Endothelial cell of hepatic sinusoid (primary cell): ENCODE results near the gene NOX4.
"Not testable (repeated sequence)": the region's sequence is repeated elsewhere in the genome, so short reads cannot be mapped to it uniquely, and the experiment has no call there.

Source experiments
- in situ Hi-C: cut with HindIII; loops from 2 replicates; pipeline ENCODE4 v1.10.0; 2017; ENCODE audit warnings: low sequenced_read_pairs

The NOX4 gene

GRCh38 chr11:89463266-89463780 lies 27.9 kb downstream of the NOX4 start:
- in situ Hi-C loops = no loop called here

DNA sequence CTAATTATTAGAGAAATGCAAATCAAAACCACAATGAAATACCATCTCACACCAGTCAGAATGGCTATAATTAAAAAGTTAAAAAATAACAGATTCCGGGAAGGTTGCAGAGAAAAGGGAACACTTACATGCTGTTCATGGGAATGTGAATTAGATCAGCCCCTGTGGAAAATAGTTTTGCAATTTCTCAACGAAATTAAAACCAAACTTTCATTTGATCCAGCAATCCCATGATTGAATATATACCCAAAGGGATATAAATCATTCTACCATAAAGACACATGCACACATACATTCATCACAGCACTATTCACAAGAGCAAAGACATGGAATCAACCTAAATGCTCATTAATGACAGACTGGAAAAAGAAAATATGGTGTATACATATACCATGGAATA lies 32.5 kb downstream of the NOX4 start:
- in situ Hi-C loops = no loop called here

DNA sequence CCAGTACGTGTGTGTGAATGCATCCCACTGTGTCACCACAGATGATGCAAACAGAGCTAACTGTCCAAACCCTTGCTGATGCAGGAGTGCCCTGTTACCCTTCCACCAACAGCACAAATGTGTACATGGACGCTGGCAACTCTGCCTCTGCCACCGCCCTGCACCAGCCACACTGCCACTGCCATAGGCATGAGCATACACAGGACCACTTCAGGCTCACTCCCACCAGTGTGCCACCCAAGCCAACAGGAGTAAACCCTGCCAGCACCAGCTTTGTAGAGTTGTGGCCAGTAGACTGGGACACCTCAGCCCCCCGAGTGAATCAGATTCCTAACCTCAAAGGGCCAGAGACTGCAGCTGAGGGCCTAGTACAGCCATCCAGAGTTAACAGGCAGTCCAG lies 34.0 kb downstream of the NOX4 start:
- in situ Hi-C loops = no loop called here

GRCh38 chr11:89456681-89457080 lies 34.5 kb downstream of the NOX4 start:
- in situ Hi-C loops = no loop called here

- in situ Hi-C loops = no loop called here
These were observed 38.4 kb downstream of the NOX4 start for GRCh38 chr11:89452780-89453179.

- in situ Hi-C loops = no loop called here
These were observed 43.3 kb downstream of the NOX4 start for GRCh38 chr11:89447845-89448244.

DNA sequence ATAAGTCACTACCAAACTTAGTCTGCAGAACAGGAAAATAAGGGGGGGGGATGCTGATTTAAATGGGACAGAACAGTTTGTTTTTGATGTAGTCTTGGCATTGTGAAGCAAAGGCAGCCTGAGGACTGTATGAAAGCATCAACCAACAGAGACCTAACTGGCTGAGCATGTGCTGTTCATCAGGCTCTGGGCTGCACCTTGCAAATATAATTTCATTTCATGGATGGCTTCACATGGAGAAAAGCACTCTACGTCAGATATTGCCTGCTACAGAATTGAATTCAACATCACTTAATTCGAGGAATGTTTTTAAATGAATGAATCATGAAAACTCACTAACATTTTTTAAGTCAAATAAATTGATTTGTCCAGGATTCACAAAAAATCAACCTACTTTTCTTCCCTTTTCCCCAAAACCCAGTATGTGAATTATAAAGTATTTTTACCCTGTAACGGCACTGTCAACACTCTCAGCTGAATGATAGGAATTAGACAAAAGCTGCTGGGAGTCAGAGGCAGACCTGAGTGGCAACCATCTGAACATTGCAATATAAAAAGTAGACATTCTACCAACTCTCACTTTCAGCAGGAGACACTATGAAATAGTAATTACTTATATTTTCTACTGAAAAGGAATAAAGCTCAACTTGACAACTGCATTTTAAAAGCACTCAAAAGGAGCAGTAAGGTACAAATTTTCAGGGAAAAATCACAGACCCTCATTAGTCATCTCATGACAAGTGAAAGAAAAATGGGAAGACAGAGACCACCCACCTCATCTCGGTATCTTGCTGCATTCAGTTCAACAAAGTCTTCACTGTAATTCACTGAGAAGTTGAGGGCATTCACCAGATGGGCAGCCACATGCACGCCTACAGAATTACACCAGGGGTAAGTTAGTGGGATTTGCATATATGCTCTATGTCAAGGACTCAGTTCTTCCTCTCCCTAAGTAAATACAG lies 47.5 kb downstream of the NOX4 start:
- in situ Hi-C loops = no loop called here

DNA sequence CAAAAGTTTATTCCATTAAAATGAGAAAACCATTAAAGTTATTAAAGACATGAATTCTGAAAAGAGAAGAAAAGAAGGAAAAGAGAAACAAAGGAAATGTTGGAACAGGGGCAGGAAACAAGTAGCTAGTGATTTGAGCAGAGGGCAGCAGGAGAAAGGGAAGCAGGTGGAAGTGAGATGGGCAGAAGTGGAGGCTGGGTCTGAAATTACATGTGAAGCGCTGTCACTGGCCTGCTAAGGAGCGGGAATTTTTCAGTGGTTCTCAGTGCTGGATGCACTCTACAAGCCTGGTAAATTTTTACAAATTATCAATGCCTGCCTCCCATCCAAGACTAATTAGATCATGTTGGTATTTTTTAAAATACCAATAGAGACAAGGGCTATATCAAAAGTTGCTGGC lies 48.4 kb downstream of the NOX4 start:
- in situ Hi-C loops = no loop called here

GRCh38 chr11:89441606-89442005 lies 49.6 kb downstream of the NOX4 start:
- in situ Hi-C loops = no loop called here

- in situ Hi-C loops = no loop called here
These were observed 53.9 kb downstream of the NOX4 start for GRCh38 chr11:89437317-89437716.

DNA sequence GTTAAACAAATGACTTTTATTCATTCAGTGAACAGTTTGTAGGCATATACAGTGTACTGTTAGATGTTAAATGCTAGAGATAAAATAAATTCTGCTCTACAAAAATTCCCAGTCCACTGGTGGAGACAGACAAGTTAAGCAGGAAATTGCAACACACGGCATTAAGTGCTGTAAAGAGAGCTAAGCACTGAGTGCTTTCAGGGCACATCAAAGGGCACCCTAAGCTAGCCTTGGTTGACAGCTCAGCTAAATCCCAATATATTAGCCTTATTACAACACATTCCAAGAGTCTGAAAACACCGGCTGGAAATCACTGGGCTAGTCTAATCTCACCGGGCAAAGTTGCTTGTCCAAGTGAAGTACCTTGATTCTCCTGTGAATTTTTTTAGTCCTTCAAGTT lies 55.1 kb downstream of the NOX4 start:
- in situ Hi-C loops = no loop called here

DNA sequence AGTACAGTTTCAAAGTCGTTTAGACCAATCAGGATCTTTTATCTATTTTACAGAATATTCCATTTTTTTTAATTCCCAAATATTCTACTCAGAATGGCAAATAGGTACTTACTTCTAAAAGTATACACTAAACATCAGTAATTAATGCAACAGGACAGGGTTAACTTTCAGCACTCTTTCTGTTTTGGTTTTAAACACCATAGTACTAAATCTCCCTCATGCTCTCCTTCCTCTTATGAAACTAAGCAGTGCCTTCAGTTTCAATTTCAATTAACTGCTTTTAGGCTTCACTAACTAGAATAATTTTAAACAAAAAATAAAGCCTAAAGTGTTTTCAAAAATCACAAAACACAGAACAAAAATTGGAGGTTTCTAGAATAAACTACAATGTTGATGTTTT lies 57.9 kb downstream of the NOX4 start:
- in situ Hi-C loops = no loop called here

DNA sequence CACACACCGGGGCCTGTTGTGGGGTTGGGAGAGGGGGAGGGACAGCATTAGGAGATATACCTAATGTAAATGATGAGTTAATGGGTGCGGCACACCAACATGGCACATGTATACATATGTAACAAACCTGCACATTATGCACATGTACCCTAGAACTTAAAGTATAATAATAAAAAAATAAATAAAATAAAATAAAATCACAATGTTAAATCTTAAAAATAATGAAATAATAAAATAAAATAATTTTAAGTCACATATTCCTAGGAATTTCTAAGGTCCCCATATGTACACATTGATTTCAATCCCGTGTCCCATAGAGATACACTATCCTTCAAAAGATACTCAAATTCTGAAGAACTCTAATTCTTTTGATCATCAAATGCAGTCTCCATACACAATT lies 59.0 kb downstream of the NOX4 start:
- in situ Hi-C loops = not testable (repeated sequence)

DNA sequence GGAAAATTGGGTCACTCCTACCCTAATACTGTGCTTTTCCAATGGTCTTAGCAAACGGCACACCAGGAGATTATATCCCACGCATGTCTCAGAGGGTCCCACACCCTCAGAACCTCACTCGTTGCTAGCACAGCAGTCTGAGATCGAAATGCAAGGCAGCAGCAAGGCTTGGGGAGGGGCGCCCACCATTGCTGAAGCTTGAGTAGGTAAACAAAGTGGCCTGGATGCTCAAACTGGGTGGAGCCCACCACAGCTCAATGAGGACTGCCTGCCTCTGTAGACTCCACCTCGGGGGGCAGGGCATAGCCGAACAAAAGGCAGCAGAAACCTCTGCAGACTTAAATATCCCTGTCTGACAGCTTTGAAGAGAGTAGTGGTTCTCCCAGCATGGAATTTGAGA lies 64.7 kb downstream of the NOX4 start:
- in situ Hi-C loops = not testable (repeated sequence)

GRCh38 chr11:89421718-89422117 lies 69.5 kb downstream of the NOX4 start:
- in situ Hi-C loops = no loop called here

- in situ Hi-C loops = no loop called here
These were observed 70.2 kb downstream of the NOX4 start for GRCh38 chr11:89420981-89421380.

GRCh38 chr11:89416961-89417360 lies 74.2 kb downstream of the NOX4 start:
- in situ Hi-C loops = no loop called here

GRCh38 chr11:89411112-89411511 lies 80.1 kb downstream of the NOX4 start:
- in situ Hi-C loops = not testable (repeated sequence)

GRCh38 chr11:89410666-89411065 lies 80.5 kb downstream of the NOX4 start:
- in situ Hi-C loops = not testable (repeated sequence)

DNA sequence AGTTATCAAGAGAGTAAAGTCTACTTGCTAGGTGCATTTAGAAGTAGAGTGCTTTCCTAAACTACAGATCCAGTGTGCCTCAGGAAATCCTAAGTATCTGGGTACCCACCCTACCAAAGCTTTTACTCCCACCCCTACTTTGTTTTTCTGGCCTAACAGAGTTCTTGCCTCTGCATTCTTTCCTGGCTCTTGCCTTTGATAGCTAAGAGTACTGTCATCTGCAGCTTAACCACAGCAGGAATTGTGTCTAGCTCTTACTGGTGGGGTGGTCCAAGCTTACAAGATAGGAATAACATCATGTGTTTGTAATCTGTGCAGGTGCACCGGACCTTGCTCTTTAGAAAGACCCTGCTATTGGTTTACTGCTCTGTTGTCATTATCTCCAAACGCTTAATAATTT lies 82.7 kb downstream of the NOX4 start:
- in situ Hi-C loops = not testable (repeated sequence)

DNA sequence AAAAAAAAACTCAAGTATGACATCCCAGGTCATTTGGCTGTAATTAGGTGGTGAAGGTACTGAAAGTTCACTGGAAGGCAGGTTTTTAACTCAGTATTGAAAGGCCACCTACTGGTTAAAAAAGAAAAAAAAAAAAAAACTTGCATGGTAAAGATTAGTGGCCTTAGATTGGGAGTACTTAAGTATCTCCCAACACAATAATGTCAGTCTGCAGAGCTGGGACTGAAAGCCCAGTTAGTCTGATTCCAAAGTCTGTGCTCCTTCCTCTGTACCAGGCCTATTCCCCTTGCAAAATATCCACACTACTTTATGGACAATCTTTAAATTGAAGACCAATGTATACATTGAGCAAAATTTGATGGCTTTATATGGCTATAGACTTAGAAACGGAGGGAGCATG lies 85.5 kb downstream of the NOX4 start:
- in situ Hi-C loops = no loop called here

DNA sequence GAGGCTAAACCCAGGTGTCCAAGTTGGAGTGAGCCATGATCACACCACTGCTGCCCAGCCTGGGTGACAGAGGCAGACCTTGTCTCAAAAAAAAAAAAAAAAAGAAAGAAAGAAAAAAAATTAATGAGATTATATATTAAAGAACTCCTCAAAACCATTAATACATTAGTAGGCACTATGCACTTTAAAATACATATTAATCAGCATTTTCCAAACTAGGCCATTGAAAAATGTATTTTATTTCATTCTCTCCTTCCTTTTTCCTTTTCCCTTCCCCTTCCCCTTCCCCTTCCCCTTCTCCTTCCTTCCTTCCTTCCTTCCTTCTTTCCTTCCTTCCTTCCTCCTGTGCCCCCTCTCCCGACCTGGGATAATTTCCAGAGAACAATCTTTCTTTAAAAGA lies 99.5 kb downstream of the NOX4 start:
- in situ Hi-C loops = not testable (repeated sequence)

DNA sequence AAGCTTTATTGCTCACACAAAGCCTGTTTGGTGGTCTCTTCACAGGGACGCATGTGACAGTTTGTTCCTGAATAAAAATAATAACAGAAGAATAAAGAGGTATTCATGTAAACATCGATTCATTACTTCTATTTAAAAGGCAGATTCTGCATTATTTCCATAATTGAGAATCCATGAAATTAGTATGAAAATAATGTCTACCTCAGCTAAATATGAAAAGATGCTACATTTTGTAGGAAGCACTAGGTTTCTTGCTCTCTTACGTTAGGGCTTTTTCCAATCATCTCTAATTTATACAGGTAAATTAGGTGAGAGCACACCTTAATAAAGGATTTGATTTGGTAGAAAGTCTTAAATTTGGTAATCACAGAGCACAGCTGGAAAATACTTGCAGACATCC lies 103.7 kb downstream of the NOX4 start:
- in situ Hi-C loops = not testable (repeated sequence)
